GM21423 (cell line): ENCODE data around the gene SPACA9.

Experiments
- ATAC-seq: cut with Tn5 transposase; IDR thresholded peaks from one replicate; pipeline ENCODE4 v1.9.1; 2021; ENCODE audit warnings: mild to moderate bottlenecking, moderate library complexity; ENCODE audit not compliant: unreplicated experiment

SPACA9 gene

DNA sequence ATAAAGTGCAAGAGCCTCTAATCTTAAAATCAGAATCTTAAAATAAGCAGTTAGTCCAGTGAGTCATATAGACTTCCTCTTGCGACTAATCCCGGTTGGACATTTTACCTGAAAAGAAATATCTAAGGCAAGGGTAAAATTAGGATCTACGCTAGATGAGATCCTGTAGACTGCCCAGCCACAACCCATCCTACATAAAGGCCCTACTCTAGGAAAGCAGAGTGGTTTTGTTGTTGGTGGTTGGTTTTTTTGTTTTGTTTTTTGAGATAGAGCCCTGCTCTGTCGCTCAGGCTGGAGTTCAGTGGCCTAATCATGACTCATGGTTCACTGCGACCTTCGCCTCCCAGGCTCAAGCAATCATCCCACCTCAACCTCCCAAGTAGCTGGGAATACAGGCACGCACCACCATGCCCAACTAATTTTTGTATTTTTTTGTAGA lies 58.8 kb downstream of the SPACA9 start:
- no peak for ATAC-seq

DNA sequence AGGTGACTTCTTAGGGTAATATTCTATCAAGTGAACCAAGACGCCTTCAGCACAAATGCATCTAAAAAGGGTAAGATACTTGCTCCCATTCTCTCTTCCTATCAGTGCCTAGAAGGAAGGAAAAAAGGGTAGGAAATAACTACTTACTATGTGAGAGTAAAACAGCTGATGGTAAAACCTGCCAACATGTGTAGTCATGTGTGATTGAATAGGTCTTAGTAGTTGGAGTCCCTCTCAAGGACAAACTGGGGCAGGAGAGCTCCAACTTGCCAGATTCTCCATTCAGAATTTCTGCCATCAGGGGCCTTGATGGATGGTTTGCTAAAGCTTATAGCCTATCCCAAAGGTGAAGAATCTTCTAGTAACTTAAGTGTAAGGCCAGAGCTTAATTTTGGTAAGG lies 60.5 kb downstream of the SPACA9 start:
- ATAC-seq: no peak
